NT2/D1 (cell line): ENCODE data around the gene PCNX4.

Experiments
- DNase-seq: peaks from one replicate; pipeline ENCODE4 v3.0.0-alpha.2; 2011; ENCODE audit warnings: low read depth, low spot score
- H3K27me3 ChIP-seq: 2 replicates; pipeline ENCODE4 v1.6.0; 2011; ENCODE audit warnings: mild to moderate bottlenecking; ENCODE audit not compliant: insufficient read length, insufficient read depth
- H3K36me3 ChIP-seq: 2 replicates; pipeline ENCODE4 v1.6.1; 2011; ENCODE audit warnings: mild to moderate bottlenecking, low read length, mixed read lengths; ENCODE audit not compliant: insufficient read depth, insufficient read length
- H3K4me1 ChIP-seq: 2 replicates; pipeline ENCODE4 v1.5.1; 2011; ENCODE audit not compliant: insufficient read depth, insufficient read length
- H3K4me3 ChIP-seq: 2 replicates; pipeline ENCODE4 v1.5.1; 2011; ENCODE audit warnings: low read depth; ENCODE audit not compliant: insufficient read length
- H3K9ac ChIP-seq: 2 replicates; pipeline ENCODE4 v1.6.0; 2011; ENCODE audit warnings: low read depth; ENCODE audit not compliant: insufficient read length
- H3K9me3 ChIP-seq: 2 replicates; pipeline ENCODE4 v1.5.1; 2011; ENCODE audit warnings: mild to moderate bottlenecking, low read length; ENCODE audit not compliant: insufficient read depth
- SUZ12 ChIP-seq: IDR thresholded peaks from 2 replicates; pipeline ENCODE4 v1.6.1; 2011; ENCODE audit not compliant: insufficient read length, insufficient read depth; ENCODE audit errors: extremely low read depth
- YY1 ChIP-seq: IDR thresholded peaks from 2 replicates; pipeline ENCODE4 v1.6.1; 2011; ENCODE audit not compliant: insufficient read length, insufficient read depth
- ZNF274 ChIP-seq: IDR thresholded peaks from 2 replicates; pipeline ENCODE4 v1.6.1; 2011; ENCODE audit warnings: mild to moderate bottlenecking, low read depth, low read length

Gene PCNX4

GRCh38 chr14:60175255-60175902 lies 83.7 kb downstream of the PCNX4 start:
- no peak overlapping the region for H3K4me3 ChIP-seq
- no peak overlapping the region for H3K9ac ChIP-seq
- H3K36me3 ChIP-seq = no peaks in the 10 kb centered on the region
- TF ChIP-seq SUZ12 = no peak
- TF ChIP-seq YY1 = no peak
- TF ChIP-seq ZNF274 = no peak
- no peaks in the 10 kb centered on the region for H3K4me1 ChIP-seq
- peaks cover 9% of the 10 kb centered on the region; the same call in 1 of the 2 replicates for H3K9me3 ChIP-seq
- no peak for DNase-seq
- no peaks in the 10 kb centered on the region for H3K27me3 ChIP-seq

- no peaks in the 10 kb centered on the region for H3K4me1 ChIP-seq
- TF ChIP-seq ZNF274 (no peak), SUZ12 (no peak), YY1 (no peak)
- no peak overlapping the region for H3K9ac ChIP-seq
- no peaks in the 10 kb centered on the region for H3K27me3 ChIP-seq
- DNase-seq = no peak
- H3K4me3 ChIP-seq = no peak overlapping the region
- no peaks in the 10 kb centered on the region for H3K36me3 ChIP-seq
- no peaks in the 10 kb centered on the region for H3K9me3 ChIP-seq
These were observed 86.4 kb downstream of the PCNX4 start for GRCh38 chr14:60178164-60178563.

GRCh38 chr14:60178820-60179219 lies 87.1 kb downstream of the PCNX4 start:
- TF ChIP-seq ZNF274 = no peak
- TF ChIP-seq SUZ12 = no peak
- TF ChIP-seq YY1 = no peak

GRCh38 chr14:60179431-60179869 lies 87.7 kb downstream of the PCNX4 start:
- TF ChIP-seq SUZ12 = no peak
- TF ChIP-seq ZNF274 = no peak
- TF ChIP-seq YY1 = no peak
- Histone ChIP-seq H3K9ac (no peak overlapping the region), H3K9me3 (no peaks in the 10 kb centered on the region), H3K4me1 (no peaks in the 10 kb centered on the region), H3K4me3 (no peak overlapping the region), H3K36me3 (no peaks in the 10 kb centered on the region), H3K27me3 (no peaks in the 10 kb centered on the region)
- no peak for DNase-seq

More at GRCh38 chr14:60178820-60179219, 87.1 kb downstream of the PCNX4 start:
- no peaks in the 10 kb centered on the region for H3K36me3 ChIP-seq
- no peaks in the 10 kb centered on the region for H3K4me1 ChIP-seq
- H3K4me3 ChIP-seq = no peak overlapping the region
- H3K27me3 ChIP-seq = no peaks in the 10 kb centered on the region
- no peak overlapping the region for H3K9ac ChIP-seq
- no peaks in the 10 kb centered on the region for H3K9me3 ChIP-seq
- DNase-seq = no peak

- no peaks in the 10 kb centered on the region for H3K4me1 ChIP-seq
- H3K9ac ChIP-seq = no peak overlapping the region
- DNase-seq = no peak
- H3K9me3 ChIP-seq = no peaks in the 10 kb centered on the region
- no peak for TF ChIP-seq ZNF274
- H3K36me3 ChIP-seq = no peaks in the 10 kb centered on the region
- no peaks in the 10 kb centered on the region for H3K27me3 ChIP-seq
- no peak overlapping the region for H3K4me3 ChIP-seq
These were observed 91.4 kb downstream of the PCNX4 start for GRCh38 chr14:60183138-60183537.

GRCh38 chr14:60183741-60184140 lies 92.0 kb downstream of the PCNX4 start:
- H3K4me3 ChIP-seq = no peak overlapping the region

GRCh38 chr14:60184146-60184904 lies 92.6 kb downstream of the PCNX4 start:
- Histone ChIP-seq H3K9ac (no peak overlapping the region), H3K9me3 (no peaks in the 10 kb centered on the region), H3K36me3 (no peaks in the 10 kb centered on the region), H3K27me3 (no peaks in the 10 kb centered on the region), H3K4me1 (no peaks in the 10 kb centered on the region), H3K4me3 (no peak overlapping the region)
- no peak for TF ChIP-seq SUZ12
- TF ChIP-seq YY1 = no peak
- TF ChIP-seq ZNF274 = no peak
- no peak for DNase-seq

More at GRCh38 chr14:60183741-60184140, 92.0 kb downstream of the PCNX4 start:
- TF ChIP-seq YY1 (no peak), SUZ12 (no peak), ZNF274 (no peak)
- Histone ChIP-seq H3K9ac (no peak overlapping the region), H3K9me3 (no peaks in the 10 kb centered on the region), H3K4me1 (no peaks in the 10 kb centered on the region), H3K27me3 (no peaks in the 10 kb centered on the region), H3K36me3 (no peaks in the 10 kb centered on the region)
- no peak for DNase-seq
